HEK293T (cell line): Measurements from ENCODE around the gene RPN1.

ENCODE experiments used
- FOXK2 ChIP-seq: fragments of 450-650 bp; IDR thresholded peaks from 2 replicates; pipeline ENCODE4 v1.6.1; 2016; ENCODE audit warnings: mild to moderate bottlenecking
- HDGF ChIP-seq: fragments of 450-650 bp; IDR thresholded peaks from 2 replicates; pipeline ENCODE4 v1.6.1; 2017; ENCODE audit warnings: antibody characterized with exemption, borderline replicate concordance
- NFRKB ChIP-seq: fragments of 450-650 bp; IDR thresholded peaks from 2 replicates; pipeline ENCODE4 v1.6.1; 2016; ENCODE audit warnings: mild to moderate bottlenecking, moderate library complexity
- SP1 ChIP-seq: fragments of 450-650 bp; IDR thresholded peaks from 2 replicates; pipeline ENCODE4 v1.6.1; 2017

DNA sequence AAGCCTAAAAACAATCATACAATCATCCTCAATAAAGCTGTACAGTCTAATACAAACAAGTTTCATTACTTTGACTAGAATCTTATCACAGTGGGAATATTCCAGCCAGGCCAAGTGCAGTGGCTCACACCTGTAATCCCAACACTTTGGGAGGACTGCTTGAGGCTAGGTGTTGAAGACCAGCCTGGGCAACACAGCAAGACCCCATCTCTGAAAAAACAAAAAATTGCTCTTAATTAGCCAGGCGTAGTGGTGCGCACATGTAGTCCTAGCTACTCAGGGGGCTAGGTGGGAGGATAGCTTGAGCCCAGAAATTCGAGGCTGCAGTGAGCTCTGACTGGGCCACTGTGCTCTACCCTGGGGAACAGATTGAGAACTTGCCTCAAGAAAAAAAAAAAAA, 3.3 kb downstream of the RPN1 start:
- TF ChIP-seq FOXK2: no peak
- no peak for TF ChIP-seq HDGF
- TF ChIP-seq SP1: no peak
- no peak for TF ChIP-seq NFRKB
